ENCODE results near the gene ARHGDIA.
"Not testable (repeated sequence)": the region's sequence is repeated elsewhere in the genome, so short reads cannot be mapped to it uniquely, and the experiment has no call there.

Gene ARHGDIA

DNA sequence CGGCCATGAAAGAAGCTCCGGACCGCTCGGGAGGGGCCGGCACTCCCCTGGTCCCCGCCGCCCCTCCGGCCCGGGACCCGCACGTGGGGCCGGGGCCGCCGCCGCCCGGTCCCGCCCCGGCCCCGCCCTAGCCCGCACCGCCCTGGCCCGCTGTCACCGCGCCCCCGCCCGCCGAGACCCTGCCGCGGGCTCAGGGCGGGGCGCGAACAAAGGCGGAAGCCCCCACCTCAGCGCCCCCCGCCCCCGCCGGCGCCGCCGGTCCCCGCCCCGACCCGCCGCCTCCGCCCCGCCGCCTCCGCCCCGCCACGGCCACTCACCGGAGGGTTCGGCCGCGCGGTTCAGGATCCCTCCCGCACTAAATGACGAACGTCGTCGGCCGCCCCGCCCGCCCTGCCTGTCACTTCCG lies at the start of gene ARHGDIA:
Gene ARHGDIA, minus strand, starts transcription at position 357 of the 406 bp plus-strand sequence. CDS start 1,407 bp downstream, outside the sequence.
- DNase-seq (ENCODE audit: low read depth) = no peak

- DNase-seq (ENCODE audit: low read depth) = no peak
Measured at GRCh38 chr17:81918832-81919545, 47.9 kb upstream of the ARHGDIA start.

GRCh38 chr17:81918333-81918669 lies 47.2 kb upstream of the ARHGDIA start:
- not testable (repeated sequence) for DNase-seq (ENCODE audit: low read depth)

- DNase-seq (ENCODE audit: low read depth) = peak; percentile 71
Measured at GRCh38 chr17:81917565-81918332, 46.6 kb upstream of the ARHGDIA start, which contains the start of gene SIRT7. TSS of gene SIRT7 (minus strand) at chr17:81918176. CDS start at chr17:81918131, 45 bp downstream.

DNA sequence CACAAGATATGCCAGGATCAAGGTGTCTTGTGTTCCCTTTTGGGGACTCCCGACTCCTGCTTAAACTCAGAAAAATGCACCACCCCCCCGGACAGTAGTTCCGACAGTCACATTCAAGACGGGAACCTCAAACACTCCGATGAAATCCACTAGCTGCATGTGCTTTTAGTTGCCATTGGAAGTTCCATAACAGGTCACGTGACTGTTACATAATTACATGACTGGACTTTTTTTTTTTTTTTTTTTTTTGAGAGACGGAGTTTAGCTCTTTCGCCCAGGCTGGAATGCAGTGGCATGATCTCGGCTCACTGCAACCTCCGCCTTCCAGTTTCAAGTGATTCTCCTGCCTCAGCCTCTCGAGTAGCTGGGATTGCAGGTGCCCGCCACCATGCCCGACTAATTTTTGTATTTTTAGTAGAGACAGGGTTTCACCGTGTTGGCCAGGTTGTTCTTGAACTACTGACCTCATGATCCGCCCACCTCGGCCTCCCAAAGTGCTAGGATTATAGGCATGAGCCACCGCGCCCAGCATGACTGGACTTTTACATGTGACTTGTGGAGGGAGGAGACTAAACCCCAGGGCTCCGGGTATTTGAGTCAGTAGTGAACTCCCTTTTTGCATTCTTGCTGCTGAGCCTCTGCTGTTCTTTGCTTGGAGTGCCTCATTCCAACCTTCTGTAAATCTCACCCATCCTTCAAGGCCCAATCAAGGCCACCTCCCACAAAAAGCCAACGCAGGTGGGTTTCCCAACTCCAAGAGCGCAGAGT lies 45.3 kb upstream of the ARHGDIA start:
- no peak for DNase-seq (ENCODE audit: low read depth)

- no peak for DNase-seq (ENCODE audit: low read depth)
Measured at GRCh38 chr17:81915331-81915730, 44.2 kb upstream of the ARHGDIA start.

DNA sequence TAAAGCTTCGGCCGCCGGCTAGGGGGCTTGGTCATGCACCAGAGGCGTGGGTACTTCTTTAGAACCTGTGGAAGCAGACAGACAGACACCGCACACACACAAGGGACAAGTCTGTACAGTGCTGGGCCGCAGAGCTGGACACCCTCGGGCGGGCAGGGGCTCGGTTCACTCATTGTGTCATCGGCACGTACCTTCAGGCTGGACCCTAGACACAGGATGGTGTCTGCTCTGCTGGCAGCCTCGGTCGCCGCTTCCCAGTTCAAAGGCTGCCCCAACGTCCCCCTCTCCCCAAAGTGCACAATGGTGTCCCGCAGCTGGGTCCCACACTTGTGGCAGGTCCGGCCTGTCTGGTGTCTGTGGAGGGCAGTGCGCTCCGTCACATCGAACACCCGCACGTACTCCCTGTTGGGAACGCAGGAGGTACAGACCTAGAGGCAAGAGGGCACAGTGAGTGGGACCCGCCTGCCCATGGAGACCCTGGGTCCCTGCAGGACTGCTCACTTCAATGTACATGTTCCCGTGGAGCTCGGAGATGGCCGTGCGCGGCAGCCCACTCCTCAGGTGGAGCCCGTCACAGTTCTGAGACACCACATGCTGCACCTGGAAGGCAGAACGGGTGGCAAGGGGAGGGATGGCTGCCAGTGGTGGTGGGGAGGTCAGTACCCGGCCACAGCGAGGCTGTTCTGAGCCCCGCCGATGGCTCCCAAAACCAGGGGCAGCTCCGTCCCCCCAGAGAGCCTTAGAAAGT lies 43.1 kb upstream of the ARHGDIA start:
- no peak for DNase-seq (ENCODE audit: low read depth)

- DNase-seq (ENCODE audit: low read depth) = no peak
Measured at GRCh38 chr17:81913394-81914102, 42.4 kb upstream of the ARHGDIA start.

DNA sequence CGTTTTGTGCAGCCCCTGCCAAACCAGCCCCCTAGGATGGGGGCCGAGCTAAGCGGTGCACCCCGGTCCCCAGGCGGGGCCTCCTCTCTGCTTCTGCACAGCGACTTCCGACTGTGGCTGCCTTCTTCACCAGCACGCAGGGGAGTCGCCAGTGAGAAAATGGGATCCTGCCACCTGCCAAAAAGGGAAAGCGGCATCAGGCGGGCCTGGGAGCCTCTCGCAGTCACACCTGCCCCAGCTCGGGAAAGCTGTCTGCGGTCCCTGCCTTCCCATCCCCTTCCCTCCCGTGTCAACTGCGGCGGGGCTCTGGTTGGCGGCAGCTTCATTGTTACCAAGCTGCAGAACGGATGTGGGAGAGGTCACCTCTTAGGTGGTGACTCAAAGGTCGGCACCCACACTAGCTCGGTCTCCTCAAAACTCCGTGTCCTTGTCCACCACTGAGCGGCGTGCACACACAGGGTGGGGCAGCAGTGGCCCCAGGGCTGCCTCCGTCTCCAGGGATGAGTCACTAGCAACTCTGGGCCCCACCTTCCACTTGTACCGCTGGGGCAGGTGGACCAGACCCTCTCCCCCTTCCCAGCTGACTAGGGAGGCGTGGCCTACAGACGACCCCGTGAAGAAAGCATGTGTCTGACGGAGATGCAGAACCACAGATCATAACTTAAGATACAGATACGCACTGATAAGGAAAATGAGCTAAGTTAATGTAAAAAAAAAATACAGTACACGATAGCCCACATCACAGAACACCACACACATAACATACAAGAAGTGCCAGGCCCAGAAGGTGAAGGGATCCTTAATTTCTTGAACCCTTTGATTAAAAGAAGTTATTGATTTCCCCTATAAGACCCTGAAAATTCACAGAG lies 41.5 kb upstream of the ARHGDIA start:
- DNase-seq (ENCODE audit: low read depth) = no peak

- no peak for DNase-seq (ENCODE audit: low read depth)
Measured at GRCh38 chr17:81911969-81912368, 40.8 kb upstream of the ARHGDIA start.

DNA sequence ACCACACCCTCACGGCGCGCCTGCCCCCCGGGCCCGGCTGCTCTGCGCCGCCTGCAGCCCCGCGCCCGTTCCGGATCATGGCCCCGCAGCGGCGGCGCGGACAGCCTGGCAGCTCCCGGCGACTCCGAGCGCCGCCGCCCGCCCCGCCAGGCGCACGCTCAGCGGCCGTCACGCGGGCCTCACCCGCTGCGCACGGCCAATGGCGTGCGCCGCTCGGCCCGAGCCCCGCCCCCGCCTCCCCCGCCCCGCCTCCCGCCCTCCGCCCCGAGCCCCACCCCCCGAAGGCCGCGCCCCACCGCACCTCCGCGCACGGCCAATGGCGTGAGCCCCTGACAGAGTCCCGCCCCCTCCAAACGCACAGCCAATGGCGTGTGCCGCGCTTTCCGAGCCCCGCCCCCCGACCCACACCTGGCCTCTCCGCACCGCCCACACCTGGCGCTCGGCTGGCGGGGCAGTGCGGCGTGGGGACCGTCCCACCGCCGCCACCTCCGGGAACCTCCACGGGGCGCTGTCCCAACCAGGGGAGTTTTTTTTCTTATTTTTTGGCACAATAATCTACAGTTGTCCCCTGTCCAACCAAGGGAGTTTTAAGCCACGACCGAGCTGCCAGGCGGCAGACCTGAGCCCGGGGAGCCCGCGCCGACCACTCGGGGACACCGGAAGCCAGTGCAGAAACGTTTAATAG lies 40.3 kb upstream of the ARHGDIA start, which contains the start of gene PCYT2:
Gene PCYT2, minus strand, starts transcription at position 123 of the 685 bp plus-strand sequence. Its CDS starts 44 bp downstream, at position 79.
- DNase-seq (ENCODE audit: low read depth) = peak; percentile 90

GRCh38 chr17:81910840-81911276 lies 39.7 kb upstream of the ARHGDIA start:
- no peak for DNase-seq (ENCODE audit: low read depth)

GRCh38 chr17:81909966-81910839 lies 39.1 kb upstream of the ARHGDIA start:
- DNase-seq (ENCODE audit: low read depth) = no peak

- no peak for DNase-seq (ENCODE audit: low read depth)
Measured at GRCh38 chr17:81909231-81909630, 38.1 kb upstream of the ARHGDIA start.

DNA sequence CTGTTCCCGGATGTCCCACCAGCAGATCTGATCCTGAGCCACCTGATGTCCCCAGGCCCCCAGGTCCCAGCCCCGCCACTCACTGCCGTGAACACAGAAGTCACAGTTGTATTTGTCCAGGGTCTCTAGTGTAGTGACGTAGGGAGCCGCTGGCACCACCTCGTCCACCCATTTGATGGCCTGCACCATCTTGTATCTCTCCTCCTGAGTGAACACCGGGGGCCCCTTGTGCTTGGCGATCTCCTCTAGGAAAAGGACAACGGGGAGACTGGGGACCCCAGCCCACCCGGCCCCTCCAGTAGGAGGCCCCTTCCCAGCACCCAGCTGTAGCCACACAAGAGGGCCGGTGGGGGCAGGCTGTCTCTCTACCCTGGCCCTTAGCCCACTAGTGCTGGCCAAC lies 37.7 kb upstream of the ARHGDIA start:
- no peak for DNase-seq (ENCODE audit: low read depth)

GRCh38 chr17:81907219-81908145 lies 36.3 kb upstream of the ARHGDIA start:
- no peak for DNase-seq (ENCODE audit: low read depth)

GRCh38 chr17:81906476-81907218 lies 35.5 kb upstream of the ARHGDIA start:
- DNase-seq (ENCODE audit: low read depth) = no peak

Measured in stimulated activated CD8-positive, alpha-beta memory T cell treated with anti-CD3 and anti-CD28 coated beads, Interleukin-12 subunit alpha, Interleukin-12 subunit beta, amount 100 ng/mL, for 1 hour (primary cell).